ENCODE data around the gene CLCN4.

DNA sequence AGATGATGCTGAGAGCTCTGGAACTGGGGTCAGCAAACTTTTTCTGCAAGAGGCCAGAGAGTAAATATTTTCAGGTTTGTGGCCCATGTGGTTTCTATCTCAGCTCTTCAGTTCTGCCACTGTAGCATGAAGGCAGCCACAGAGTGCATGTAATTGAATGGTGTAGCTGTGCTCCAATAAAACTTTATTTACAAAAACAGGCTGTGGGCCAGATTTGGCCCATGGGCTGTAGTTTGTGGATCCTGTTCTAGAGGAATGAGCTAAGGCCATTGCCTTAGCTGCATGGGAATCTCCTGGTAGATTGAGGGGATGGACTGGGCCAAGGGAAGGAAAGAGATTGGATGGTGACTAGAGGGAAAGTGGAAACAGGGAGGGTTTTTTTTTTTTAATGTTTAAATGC is 36.8 kb downstream of the CLCN4 start:
- TF ChIP-seq, protein P1, sequence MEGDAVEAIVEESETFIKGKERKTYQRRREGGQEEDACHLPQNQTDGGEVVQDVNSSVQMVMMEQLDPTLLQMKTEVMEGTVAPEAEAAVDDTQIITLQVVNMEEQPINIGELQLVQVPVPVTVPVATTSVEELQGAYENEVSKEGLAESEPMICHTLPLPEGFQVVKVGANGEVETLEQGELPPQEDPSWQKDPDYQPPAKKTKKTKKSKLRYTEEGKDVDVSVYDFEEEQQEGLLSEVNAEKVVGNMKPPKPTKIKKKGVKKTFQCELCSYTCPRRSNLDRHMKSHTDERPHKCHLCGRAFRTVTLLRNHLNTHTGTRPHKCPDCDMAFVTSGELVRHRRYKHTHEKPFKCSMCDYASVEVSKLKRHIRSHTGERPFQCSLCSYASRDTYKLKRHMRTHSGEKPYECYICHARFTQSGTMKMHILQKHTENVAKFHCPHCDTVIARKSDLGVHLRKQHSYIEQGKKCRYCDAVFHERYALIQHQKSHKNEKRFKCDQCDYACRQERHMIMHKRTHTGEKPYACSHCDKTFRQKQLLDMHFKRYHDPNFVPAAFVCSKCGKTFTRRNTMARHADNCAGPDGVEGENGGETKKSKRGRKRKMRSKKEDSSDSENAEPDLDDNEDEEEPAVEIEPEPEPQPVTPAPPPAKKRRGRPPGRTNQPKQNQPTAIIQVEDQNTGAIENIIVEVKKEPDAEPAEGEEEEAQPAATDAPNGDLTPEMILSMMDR (conservative IDR thresholded peaks at IDR 0.05), result no peak
- no peak for TF ChIP-seq EZH2 (IDR thresholded peaks at IDR 0.05; ENCODE audit: low read depth)
